ENCODE results near the gene TIGD6. TPM values are rescaled to one million over a fixed set of nuclear protein-coding genes. Genes with fewer than 3 reads are reported as not detected.
A peak's percentile ranks its signal among the peaks of the same experiment; 100 is the strongest.

The TIGD6 gene
- total and polyA plus RNA-seq, 8 donors: 1.5 to 3.6 (median 2.2) TPM

GRCh38 chr5:150023136-150023535 is 22.7 kb upstream of the TIGD6 start:
- no peak overlapping the region for H3K4me3 ChIP-seq
- DNase-seq (no peak), FAIRE-seq (no peak), ATAC-seq (no peak)
- H3K9me3 ChIP-seq: no peaks in the 10 kb centered on the region
- H3K27me3 ChIP-seq: no peaks in the 10 kb centered on the region
- no peak overlapping the region for H3K27ac ChIP-seq
- no peak for TF ChIP-seq CTCF (IDR thresholded peaks at IDR 0.05)
- intact Hi-C loops (cut with DNase I): no loop called here
- no peaks in the 10 kb centered on the region for H3K4me1 ChIP-seq
- 95 to 100% methylated on average over 1 of the region's 1 CpG for WGBS, 2 donors
- peaks cover 11 to 58% (median 20%) of the 10 kb centered on the region in 3 donors for H3K36me3 ChIP-seq

DNA sequence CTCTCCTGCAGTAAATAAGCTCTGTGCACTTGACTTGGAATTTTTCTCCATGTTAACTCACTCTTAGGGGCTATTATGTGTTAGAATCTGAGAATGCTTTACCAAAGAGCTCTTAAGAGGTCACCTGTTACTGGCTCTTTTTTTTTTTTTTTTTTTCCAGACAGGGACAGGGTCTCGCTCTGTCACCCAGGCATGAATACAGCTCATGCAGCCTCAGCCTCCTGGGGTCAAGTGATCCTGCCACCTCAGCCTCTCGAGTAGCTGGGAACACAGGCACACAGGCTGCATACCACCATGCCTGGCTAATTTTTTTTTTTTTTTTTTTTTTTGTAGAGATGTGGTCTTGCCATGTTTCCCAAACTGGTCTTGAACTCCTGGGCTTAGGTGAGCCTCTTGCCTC is 22.2 kb upstream of the TIGD6 start:
- Histone ChIP-seq H3K4me1 (no peaks in the 10 kb centered on the region), H3K9me3 (no peaks in the 10 kb centered on the region), H3K27ac (peak overlapping the region in 1 of 4 donors; percentile 12), H3K4me3 (no peak overlapping the region), H3K36me3 (peaks cover 11 to 58% (median 20%) of the 10 kb centered on the region in 3 donors), H3K27me3 (no peaks in the 10 kb centered on the region)
- DNase-seq: no peak
- 93 to 97% methylated on average over 2 of the region's 2 CpGs for WGBS, 2 donors
- intact Hi-C loops (cut with DNase I): no loop called here
- no peak for TF ChIP-seq CTCF (IDR thresholded peaks at IDR 0.05)
- FAIRE-seq: no peak
- ATAC-seq: no peak

DNA sequence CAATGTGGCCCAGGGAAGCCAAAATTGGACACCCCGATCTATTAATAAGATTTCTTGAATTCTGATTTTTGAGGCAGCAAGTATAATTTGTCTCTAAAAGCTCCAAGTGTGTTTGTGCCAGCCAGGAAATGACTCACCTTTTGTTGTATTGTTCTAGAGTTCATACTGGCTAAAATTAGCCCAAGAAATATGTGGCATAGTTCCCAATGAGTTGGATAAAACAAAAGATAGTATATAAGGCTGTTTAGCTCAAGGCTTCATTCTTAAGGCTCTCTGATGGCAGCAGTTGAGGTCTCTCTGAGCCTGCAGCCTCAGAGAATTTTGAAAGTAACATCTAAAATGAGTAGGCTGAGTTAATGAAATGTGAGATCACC is 21.7 kb upstream of the TIGD6 start:
- FAIRE-seq (no peak), ATAC-seq (peak; percentile 46 to 78 (median 56)), DNase-seq (no peak)
- peaks cover 11 to 57% (median 20%) of the 10 kb centered on the region in 3 donors for H3K36me3 ChIP-seq
- TF ChIP-seq CTCF (IDR thresholded peaks at IDR 0.05): no peak
- no peaks in the 10 kb centered on the region for H3K4me1 ChIP-seq
- WGBS, 2 donors: 77 to 81% methylated on average over 1 of the region's 1 CpG
- H3K27ac ChIP-seq: peak overlapping the region in 1 of 4 donors; percentile 12
- H3K9me3 ChIP-seq: no peaks in the 10 kb centered on the region
- no peak overlapping the region for H3K4me3 ChIP-seq
- H3K27me3 ChIP-seq: no peaks in the 10 kb centered on the region
- intact Hi-C loops (cut with DNase I): no loop called here

DNA sequence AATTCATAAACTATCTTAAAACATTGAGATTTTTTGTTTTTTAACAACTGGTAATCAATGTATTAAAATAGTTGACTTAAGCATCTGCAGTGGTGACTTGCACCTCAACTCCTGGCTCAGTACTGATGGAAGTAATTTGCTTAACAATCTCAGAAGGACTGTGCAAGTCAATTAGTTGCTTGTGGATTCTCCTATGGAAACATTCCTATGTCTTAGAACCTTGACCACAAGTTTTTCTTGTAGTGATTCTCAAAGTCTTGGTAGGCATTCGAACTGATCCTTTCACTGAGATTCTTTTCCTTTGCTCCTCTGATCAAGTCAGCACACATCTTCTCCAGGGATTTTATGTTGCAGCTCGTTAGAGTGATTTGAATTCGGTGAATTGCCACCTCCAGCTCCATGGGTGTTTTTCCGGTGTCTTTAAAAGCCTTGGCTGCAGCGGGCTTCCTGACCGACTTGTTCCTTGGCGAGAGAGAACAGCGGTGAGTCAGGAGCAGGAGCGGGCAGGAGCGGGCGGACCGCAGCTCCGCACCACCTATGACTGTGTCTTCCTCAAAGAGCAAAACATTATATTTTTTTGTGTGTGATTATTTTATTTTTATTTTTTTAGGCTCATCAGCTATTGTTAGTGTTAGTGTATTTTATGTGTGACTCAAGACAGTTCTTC is 21.2 kb upstream of the TIGD6 start:
- no peaks in the 10 kb centered on the region for H3K4me1 ChIP-seq
- H3K9me3 ChIP-seq: no peaks in the 10 kb centered on the region
- no peak for FAIRE-seq
- no peak for TF ChIP-seq CTCF (IDR thresholded peaks at IDR 0.05)
- H3K4me3 ChIP-seq: no peak overlapping the region
- 89 to 94% methylated on average over 13 of the region's 13 CpGs for WGBS, 2 donors
- H3K27me3 ChIP-seq: no peaks in the 10 kb centered on the region
- DNase-seq: no peak
- ATAC-seq: peak in 2 of 4 donors; percentile 14 to 42
- peaks cover 9 to 52% (median 18%) of the 10 kb centered on the region in 3 donors for H3K36me3 ChIP-seq
- intact Hi-C loops (cut with DNase I): no loop called here
- H3K27ac ChIP-seq: no peak overlapping the region

DNA sequence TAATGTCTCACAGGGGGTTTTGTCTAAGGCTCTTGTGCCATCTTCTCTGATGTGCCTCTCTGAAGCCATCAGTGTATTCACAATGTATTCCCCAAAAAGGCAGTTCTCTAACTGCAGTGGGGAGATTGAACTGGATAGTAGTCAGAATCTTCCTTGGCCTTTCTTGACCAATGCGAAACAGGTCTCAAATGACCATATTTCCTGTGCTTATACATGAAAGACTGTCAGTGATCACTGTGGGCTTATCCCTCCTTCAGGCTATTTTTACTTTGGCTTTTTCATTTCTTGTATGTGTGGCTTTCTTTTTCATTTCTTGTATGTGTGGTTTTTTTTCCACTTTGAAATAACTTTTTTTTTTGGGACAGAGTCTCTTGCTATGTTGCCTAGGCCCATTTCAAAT is 19.8 kb upstream of the TIGD6 start:
- intact Hi-C loops (cut with DNase I): no loop called here
- no peak for DNase-seq
- WGBS, 2 donors: 96 to 100% methylated on average over 1 of the region's 1 CpG
- Histone ChIP-seq H3K4me1 (no peaks in the 10 kb centered on the region), H3K4me3 (no peak overlapping the region), H3K27ac (no peak overlapping the region), H3K36me3 (peaks cover 7 to 45% (median 21%) of the 10 kb centered on the region in 3 donors), H3K27me3 (no peaks in the 10 kb centered on the region), H3K9me3 (no peaks in the 10 kb centered on the region)
- ATAC-seq: no peak
- FAIRE-seq: no peak
- TF ChIP-seq CTCF (IDR thresholded peaks at IDR 0.05): no peak

Measured in pancreas (tissue), 10 donors.